HG03442 (cell line): ENCODE data around the gene RIPOR1.

Source experiments
- ATAC-seq: cut with Tn5 transposase; IDR thresholded peaks from one replicate; pipeline ENCODE4 v1.9.1; 2021; ENCODE audit warnings: mild to moderate bottlenecking, moderate library complexity; ENCODE audit not compliant: unreplicated experiment

RIPOR1 gene

DNA sequence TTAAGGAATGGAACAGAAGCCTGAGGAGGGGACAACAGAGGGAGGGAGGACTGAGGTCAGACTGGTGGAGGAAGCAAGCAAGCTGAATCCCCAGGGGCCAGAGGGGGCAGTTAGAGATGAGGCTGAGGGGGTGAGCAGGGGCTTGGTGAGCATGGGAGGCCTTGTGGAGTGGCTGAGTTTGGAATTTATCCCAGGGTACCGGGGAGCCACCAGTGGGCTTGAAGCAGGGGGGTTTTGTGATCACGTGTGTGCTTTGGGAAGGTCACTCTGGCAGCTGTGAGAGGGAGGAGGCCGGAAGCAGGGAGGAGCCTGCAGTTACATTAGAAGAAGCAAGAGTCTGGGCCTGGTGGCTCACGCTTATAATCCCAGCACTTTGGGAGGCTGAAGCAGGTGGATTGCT lies 23.8 kb downstream of the RIPOR1 start:
- ATAC-seq, result no peak

DNA sequence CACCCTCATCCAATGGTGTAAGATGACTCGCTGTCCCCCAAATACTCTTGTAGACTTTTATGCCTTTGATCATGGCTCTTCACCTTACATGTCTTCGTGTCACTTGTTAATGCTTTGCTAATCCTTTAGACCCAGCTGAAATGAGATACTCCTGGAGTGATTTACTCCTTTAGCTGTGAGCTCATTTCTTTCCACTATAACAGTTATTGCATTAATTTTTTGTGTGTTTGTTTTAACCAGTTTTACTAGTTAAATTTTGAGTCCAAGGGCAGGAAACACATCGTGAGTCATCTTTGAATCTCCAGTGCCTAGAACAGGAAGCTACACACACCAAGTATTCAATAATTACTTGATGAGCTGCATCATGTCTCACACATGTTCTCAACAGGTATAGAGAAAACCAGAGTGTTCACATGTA lies 27.2 kb downstream of the RIPOR1 start:
- ATAC-seq, result no peak

DNA sequence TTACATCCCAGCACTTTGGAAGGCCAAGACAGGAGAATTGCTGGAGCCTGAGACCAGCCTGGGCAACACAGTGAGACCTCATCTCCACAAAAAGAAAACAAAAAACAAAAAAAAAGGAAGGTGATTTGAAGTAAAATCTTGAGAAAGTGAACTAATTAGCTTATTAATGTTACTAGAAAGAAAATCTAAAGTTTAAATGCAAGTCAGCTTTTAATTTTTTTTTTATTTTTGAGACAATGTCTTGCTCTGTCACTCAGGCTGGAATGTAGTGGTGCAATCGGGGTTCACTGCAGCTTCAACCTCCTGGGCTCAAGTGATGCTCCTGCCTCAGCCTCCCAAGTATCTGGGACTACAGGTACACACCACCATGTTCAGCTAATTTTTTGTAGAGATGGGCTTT lies 30.2 kb downstream of the RIPOR1 start:
- no peak for ATAC-seq

DNA sequence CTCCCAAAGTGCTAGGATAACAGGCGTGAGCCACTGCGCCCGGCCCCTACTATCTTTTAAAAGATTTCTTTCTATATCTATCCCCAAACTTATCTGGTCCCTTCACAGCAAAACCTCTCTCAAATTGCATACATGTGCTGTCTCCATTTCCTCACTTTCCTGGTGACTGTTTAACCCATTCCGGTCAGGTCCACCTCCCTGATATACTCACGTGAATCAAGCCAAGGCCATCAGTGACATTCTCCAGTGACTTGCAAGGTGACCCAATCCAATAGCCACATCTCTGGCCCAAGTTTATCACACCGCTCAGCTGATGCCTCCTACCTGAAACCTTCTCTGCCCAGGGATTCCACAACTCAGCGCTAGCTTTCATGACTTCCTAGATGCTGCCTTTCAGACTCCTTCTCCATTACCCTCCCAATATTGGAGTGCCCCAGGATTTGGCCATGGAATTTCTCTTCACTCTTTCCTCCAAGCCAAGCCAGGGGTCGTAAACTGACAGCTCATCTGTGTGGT lies 32.3 kb downstream of the RIPOR1 start:
- no peak for ATAC-seq

DNA sequence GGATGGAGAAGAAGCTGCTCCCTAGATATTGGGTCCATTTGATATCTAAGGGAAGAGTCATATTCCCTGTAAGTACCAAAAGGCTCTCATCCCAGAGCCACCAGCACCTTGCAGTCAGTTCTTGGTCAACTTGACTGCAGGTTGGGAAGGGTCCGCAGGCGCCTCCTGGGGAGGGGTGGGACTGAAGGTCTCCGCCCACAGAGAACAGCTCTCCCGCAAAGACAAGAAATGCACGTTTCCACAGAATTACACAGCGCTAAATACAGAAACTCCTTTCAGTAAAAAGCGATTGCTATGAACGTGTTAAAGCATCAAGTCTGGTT lies 32.8 kb downstream of the RIPOR1 start:
- ATAC-seq, result no peak

DNA sequence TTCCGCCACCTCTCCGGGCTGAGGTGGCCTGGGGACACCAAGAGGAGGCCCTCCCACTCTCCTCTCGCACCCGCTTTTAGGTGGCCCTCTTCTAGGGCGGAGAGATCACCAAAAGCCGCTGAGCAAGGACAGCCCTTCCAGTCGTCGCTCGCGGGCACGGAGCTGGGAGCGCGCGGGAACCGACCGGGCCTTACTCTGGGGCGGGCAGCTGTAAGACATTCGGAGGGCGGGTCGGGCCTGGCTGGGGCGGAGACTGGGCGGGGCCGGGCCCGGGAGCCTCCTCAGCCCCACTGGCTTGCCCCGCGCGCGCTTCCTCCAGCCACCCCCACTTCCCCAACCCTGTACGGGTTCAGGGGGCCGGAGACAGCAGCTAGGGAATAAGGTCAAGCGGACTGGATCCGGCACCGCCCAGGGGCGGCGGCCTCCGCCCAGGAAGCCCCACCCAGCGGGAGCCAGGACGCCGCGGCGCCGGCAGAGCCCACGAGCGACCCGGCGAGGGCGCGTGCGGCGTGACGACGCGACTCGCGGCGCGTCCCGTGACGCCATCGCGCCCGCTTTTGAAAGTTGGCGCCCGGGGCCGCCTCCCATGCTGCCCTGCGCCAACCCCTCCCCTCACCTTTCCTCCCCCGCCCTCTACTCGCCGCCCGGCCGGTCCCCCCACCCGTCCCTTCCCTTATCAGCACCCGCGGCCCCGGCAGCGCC lies 33.3 kb downstream of the RIPOR1 start:
- ATAC-seq, result peak; percentile 71

DNA sequence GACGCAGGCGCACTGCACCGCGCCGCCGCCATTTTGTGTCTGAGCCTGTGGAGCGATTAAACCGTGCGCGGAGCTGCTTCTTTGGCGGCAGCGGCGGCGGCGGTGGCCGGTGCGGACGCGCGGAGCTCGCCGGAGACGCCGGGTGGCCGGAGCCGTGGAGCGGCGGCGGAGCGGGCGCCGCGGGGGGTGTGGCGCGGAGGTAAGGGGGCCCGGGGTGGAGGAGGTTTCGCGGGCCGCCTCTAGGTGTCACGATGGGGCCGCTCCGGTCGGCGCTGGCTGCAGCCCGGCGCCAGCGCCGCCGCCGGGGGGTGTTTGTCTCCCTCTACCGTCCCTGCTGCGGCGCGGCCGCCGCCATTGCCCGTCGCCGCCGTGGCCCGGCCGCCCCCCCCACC lies 33.9 kb downstream of the RIPOR1 start, which contains the start of gene CTCF:
Gene CTCF (plus strand): TSS at position 1 of the 392 bp plus-strand sequence. CDS start 48,307 bp downstream, outside the sequence.
- ATAC-seq, result peak; percentile 45

DNA sequence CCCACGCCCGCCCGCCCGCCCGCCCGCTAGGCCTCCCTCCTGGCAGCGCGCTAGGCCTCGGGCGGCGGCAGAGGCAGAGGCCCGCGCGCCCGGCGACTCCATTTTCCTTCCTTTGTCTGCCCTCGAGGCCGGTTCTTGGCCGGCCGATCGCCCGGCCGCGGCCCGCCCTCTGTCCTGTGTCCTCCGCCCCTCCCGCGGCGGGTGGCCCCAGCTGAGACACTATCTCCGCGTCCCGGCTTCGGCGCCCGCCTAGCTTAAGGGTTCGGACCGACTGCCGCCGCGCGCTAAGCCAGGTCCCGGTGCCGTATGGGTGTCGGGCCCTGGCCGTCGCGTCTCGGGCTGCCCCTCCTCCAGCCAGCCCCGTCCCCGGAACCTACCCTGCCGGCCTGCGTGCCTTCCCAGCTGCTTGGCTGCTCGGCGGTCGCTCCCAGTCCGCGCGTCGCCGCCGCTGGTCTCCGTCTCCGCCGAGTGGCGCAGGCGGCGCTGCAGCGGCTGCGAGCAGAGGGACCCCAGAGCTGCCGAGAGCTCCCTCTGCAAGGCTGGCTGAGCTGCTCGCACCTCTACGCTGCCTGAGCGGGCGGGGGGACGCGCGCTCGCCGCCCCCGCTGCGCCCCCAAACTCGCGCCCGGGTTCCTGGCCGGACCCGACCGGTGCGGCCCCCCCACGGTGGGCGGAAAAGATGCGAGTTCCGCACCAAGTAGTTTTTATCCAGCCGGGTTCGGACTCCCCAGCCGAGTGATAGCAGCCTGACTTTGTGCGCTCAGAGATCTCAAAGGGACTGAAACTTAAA lies 34.5 kb downstream of the RIPOR1 start:
- peak; percentile 11 for ATAC-seq

DNA sequence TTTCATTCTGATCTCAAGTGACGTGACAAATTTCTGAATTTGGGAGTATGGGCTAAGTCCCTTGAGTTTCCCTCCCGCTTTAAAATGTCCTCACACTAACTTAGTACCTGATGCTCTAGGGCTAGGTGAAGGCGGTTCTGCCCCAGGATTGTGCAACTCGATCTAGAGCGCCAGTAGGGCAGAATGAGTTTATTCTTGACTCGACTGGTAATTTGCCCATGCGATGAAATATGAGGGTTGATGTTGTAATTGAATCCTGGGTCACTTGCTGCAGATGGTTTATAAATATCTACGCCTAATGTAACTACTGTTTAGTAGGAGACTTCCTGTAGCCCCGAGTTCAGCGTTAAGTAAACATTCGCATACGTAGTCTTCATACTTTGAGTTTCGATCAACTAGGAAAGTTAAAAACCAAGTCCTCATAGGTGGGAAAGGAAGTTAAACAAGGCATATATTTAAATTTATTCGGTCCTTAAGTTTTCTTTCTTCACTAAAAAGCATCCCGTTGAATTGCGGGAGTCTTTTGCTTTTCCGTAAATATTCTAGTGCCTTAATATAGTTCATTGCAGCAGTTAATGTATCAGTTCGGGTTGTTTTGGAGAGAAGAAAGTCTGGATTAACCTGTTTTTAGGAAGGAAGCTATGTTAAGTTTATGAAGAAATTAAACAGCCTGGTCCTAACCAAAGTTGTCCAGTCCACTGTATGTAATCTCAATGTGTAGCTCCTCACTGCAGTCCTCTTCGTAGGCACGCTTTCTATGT lies 35.3 kb downstream of the RIPOR1 start:
- no peak for ATAC-seq

DNA sequence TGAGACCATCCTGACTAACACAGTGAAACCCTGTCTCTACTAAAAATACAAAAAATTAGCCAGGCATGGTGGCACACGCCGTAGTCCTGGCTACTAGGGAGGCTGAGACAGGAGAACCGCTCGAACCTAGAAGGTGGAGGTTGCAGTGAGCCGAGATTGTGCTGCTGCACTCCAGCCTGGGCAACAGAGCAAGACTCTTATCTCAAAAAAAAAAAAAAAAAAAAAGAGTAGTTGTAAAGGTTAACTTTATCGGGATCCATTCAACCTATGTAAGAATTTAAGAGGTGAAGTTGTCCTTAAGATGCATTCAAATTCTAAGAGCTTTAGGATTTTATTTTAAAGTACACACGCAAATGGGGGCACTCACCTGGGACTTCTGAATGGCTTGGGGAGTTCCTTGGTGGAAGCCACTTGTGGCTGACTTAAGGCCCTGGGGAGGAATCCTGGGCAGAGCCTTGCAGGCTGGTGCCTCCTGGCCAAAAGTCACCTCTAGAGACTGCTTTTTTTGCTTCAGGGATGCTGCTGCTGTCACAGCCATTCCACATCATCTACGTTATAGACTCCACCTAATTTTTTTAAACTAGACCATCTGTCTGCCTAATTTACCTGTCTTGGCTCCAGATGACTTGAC lies 37.0 kb downstream of the RIPOR1 start:
- no peak for ATAC-seq

DNA sequence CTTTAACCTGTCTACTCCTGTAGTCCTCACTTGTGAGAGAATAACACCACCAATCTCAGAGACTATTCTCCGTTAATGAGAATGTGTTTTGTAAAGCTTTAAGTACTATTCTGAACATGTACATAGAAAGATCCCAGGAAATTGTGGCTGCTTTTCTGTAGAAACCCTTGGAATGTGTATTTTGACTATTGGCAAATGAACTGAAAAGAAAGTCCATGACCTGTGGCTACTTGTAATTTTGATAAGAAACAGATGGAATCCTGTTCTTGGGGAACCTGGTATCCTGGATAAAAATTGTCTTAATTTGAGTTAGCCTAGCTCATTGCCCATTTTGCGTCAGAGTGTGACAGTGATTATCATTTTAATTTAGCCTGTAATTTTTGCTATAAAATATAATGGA lies 42.8 kb downstream of the RIPOR1 start:
- no peak for ATAC-seq

DNA sequence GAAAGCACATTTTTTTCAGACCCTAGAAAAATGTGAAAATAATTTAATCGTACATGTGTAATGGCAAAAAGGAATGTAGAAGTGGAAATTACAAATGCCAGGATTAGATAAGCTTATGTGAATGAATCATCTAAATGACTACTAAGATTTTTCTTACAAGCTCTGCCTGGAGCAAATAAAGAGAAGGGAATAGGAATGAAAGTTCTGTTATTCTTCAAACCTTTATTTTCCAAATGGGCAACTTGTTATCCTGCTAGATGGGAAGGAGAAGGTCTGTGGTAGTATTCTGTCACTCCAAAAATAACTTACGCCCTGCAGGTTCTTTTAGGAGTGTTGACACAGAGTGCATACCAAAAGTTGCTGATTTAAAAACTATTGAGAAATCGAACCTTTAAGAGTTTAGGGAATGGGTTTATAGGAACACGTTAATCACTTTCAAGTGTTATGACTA lies 43.4 kb downstream of the RIPOR1 start:
- no peak for ATAC-seq

DNA sequence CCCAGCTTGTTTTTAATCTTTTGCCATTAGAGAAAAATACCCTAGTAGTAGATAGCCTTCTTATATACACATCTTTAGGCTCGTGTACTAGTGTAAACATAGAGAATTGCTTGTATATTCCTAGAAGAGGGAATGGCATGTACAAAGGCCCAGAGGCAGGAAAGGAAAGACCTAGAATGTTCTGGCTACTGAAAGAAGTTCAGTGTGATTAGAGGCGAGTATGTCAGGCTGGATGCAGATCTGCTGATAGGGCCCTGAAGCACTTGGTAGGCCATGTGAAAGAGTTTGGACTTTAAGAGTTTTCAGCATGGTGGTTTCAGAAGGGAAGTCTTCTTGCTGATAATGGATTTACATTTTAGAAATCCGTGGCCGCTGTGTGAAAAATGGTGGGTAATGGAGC lies 51.1 kb downstream of the RIPOR1 start:
- no peak for ATAC-seq

DNA sequence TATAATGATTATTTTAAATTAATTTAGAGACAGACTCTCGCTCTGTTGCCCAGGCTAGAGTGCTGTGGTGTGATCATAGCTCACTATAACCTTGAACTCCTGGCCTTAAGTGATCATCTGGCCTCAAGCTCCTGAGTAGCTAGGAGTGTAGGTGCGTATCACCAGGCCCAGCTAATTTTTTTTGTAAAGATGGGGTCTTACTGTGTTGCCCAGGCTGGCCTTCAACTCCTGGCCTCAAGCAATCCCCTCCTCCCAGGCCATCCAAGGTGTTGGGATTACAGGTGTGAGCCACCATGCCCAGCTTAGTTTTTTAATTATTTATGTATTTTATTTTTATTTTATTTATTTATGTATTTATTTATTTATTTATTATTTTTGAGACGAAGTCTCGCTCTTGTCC lies 51.6 kb downstream of the RIPOR1 start:
- no peak for ATAC-seq

DNA sequence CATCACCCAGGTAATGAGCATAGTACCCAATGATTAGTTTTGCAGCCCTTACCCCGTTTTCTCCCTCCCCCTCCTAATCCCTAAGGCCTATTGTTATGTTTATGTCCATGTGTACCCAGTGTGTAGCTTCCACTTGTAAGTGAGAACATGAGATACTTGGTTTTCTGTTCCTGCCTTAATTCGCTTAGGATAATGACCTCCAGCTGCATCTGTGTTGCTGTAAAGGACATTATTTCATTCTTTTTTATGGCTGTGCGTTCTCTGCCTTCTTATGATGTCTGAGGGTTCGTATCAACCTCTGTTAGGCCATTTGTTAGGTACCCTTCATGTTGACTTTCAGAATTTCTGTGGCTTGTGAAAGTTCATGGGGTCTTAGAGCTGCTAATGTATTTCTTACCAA lies 64.7 kb downstream of the RIPOR1 start:
- ATAC-seq, result no peak

DNA sequence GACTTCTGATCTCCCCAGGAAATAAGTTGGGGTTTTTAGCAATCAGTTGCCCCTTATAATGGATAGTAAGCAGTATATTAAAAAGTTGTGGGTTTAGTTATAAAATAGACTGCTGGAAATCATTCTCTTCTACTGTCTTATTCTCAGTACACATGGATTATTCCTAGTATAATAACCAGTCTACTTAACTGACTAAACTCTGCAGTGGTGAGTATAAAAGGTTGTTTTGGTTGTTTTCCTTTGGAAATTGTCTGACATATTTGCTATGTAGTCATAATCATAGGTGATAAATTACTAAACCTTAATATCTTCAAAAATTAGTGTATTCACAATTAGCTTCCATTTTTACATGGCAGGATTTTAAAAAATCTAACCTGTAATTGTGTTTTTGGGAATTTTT lies 65.1 kb downstream of the RIPOR1 start:
- ATAC-seq, result no peak

DNA sequence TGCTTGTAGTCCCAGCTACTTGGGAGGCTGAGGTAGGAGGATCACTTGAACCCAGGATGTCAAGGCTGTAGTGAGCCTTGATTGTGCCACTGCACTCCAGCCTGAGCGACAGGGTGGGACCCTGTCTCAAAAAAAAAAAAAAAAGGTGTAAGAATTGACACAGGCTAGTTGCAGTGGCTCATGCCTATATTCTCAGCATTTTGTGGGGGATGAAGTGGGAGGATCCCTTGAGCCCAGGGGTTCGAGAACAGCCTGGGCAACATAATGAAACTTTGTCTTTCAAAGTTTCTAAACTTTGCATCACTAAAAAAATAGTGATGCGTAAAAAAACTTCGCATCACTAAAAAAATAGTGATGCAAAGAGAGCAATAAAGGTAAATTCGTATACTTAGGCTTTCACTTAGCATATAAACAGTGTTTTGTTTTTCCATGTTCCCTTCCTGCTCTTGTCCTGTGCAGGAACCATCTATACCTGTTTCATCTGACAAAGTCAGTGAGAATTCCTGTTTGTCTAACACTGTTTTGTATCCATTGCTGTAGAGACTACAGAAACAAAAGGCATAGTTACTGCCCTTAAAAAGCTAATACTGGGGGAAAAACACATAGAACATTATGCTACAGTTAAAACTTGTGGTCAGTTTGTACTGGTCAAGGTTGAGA lies 65.8 kb downstream of the RIPOR1 start:
- ATAC-seq, result no peak

DNA sequence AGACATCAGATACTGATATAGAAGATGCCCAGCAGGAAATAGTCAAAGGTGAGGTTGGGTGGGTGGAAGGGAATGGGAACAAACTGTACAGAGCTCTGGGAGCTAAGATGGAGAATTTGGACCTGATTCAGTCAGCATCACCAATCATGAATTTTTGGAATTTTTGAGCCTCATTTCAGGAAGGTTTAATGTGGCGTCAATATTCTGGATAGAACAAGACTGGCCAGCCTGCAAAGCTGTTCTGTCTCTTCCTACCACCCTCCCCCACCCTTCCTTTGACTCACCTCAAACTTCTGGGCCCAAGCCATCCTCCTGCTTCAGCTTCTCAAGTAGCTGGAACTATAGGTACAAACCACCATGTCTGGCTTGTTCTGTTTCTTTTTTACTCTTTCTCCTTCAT lies 66.3 kb downstream of the RIPOR1 start:
- no peak for ATAC-seq
